Gastroesophageal sphincter (tissue), 4 donors: ENCODE measurements around the gene ABR. TPM values are rescaled to one million over a fixed set of nuclear protein-coding genes. Genes with fewer than 3 reads are reported as not detected.

Source experiments
- ATAC-seq: fragments of 150-250 bp; one replicate; pipeline ENCODE4 v1.9.1; 2016; ENCODE audit warnings: mild to moderate bottlenecking, moderate library complexity
- H3K27ac ChIP-seq, 4 donors: fragments of 200-600 bp; sonication (generic) in 3 of 4; 1 replicate in 3 of 4; 2 replicates in 1 of 4; pipeline ENCODE4 v1.5.1; 2016 to 2019
- H3K27me3 ChIP-seq: fragments of 200-600 bp; sonication (generic); one replicate; pipeline ENCODE4 v1.5.1; 2019
- H3K36me3 ChIP-seq, 2 donors: fragments of 200-600 bp; sonication (generic); one replicate each; pipeline ENCODE4 v1.5.1; 2019; ENCODE audit warnings: control low read depth in 1 of 2
- H3K4me1 ChIP-seq, 3 donors: fragments of 200-600 bp; sonication (generic); 1 replicate in 2 of 3; 2 replicates in 1 of 3; pipeline ENCODE4 v1.5.1; 2016 to 2019; ENCODE audit warnings: control low read depth in 2 of 3
- H3K4me3 ChIP-seq, 2 donors: fragments of 200-600 bp; sonication (generic); one replicate each; pipeline ENCODE4 v1.5.1; 2019; ENCODE audit warnings: mild to moderate bottlenecking in 1 of 2, moderate library complexity in 1 of 2
- H3K9me3 ChIP-seq, 3 donors: fragments of 200-600 bp; sonication (generic); one replicate each; pipeline ENCODE4 v1.5.1; 2017 to 2019; ENCODE audit warnings: control low read depth in 2 of 3
- EP300 ChIP-seq: sonication (generic); formaldehyde crosslinking; IDR thresholded peaks from one replicate; pipeline ENCODE4 v1.6.1; 2017; ENCODE audit warnings: antibody characterized with exemption, mild to moderate bottlenecking
- POLR2A ChIP-seq, 2 donors: fragments of 450-650 bp; IDR thresholded peaks; one replicate each; pipeline ENCODE4 v1.6.1; 2017; ENCODE audit warnings: antibody characterized with exemption in 2 of 2, mild to moderate bottlenecking in 2 of 2, moderate library complexity in 1 of 2
- POLR2AphosphoS5 ChIP-seq: sonication (generic); formaldehyde crosslinking; IDR thresholded peaks from one replicate; pipeline ENCODE4 v1.6.1; 2017; ENCODE audit warnings: antibody characterized with exemption
- WGBS, 2 donors: methylation state at CpG; one replicate each; pipeline ENCODE4 v1.1.5; 2018; ENCODE audit warnings: low coverage in 1 of 2; 5-methylcytosine and 5-hydroxymethylcytosine counted together
- total RNA-seq, 4 donors: library from RNA; depleted of rRNA; stranded (reverse); fragments of >200 nt; gene quantifications; one replicate each; pipeline ENCODE4 v1.1.0, GENCODE V29; 2016
- TF ChIP-seq, protein P1 (sequence below), 4 experiments: fragments of 200-600 bp in 2 of 4; fragments of 450-650 bp in 2 of 4; sonication (generic) in 1 of 4; IDR thresholded peaks; one replicate each; pipeline ENCODE4 v1.5.1; 2017 to 2019; ENCODE audit warnings: antibody characterized with exemption in 4 of 4, mild to moderate bottlenecking in 2 of 4, moderate library complexity in 2 of 4

ABR gene
- total RNA-seq, 4 donors from 2014 or later: 62.6 to 147 (median 114) TPM

DNA sequence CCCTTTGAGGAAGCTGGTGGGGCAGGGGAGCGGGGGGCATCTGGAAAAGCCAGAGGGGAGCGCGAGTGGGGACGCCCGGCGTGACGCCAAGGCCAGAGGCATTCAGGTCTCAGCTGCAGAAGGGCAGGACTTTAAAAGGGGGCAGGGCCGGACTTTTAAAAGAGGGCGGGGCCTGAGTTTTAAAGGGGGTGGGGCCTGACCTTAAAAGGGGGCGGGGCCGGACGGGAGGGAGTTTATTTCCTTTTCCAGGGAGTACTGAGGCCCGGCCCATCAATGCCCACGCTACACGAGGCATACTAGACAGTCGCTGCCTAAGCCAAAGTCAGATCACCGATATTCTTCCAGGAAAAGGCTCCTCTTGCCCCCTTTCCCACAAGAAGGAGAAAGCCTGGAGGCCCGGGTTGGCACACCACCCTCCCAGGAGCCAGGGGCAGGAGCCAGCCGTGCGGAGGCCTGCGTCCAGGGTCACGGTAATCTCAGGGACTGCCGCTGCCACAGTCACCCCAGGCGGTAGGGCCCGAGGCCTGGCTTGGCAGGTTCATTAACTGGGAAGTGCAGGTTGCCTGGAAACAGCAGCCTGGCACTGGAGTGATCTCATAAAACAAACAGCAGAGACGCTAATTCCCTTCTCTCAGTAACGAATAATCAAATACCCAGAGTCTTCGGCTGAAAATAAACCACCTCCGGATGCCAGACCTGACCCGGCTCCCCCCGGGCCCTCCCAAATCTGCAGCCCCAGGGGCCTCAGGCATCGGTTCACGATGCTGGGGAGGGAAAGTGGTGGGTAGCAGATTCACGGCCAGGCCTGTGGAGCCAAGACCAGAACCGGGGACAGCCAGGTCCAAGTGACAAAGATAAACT is 92.2 kb downstream of the ABR start:
- Histone ChIP-seq H3K27me3 (no peaks in the 10 kb centered on the region), H3K27ac (peak overlapping the region; percentile 40 to 86 (median 83)), H3K36me3 (peaks cover 0 to 51% of the 10 kb centered on the region in 2 donors), H3K4me3 (peak overlapping the region in 1 of 2 donors; percentile 18), H3K9me3 (no peaks in the 10 kb centered on the region), H3K4me1 (peaks cover 2 to 62% (median 15%) of the 10 kb centered on the region in 3 donors)
- whole genome bisulfite sequencing, 2 donors: 26 to 33% methylated on average over 9 to 10 of the region's 35 CpGs
- ATAC-seq: peak; percentile 79
- TF ChIP-seq, protein P1, sequence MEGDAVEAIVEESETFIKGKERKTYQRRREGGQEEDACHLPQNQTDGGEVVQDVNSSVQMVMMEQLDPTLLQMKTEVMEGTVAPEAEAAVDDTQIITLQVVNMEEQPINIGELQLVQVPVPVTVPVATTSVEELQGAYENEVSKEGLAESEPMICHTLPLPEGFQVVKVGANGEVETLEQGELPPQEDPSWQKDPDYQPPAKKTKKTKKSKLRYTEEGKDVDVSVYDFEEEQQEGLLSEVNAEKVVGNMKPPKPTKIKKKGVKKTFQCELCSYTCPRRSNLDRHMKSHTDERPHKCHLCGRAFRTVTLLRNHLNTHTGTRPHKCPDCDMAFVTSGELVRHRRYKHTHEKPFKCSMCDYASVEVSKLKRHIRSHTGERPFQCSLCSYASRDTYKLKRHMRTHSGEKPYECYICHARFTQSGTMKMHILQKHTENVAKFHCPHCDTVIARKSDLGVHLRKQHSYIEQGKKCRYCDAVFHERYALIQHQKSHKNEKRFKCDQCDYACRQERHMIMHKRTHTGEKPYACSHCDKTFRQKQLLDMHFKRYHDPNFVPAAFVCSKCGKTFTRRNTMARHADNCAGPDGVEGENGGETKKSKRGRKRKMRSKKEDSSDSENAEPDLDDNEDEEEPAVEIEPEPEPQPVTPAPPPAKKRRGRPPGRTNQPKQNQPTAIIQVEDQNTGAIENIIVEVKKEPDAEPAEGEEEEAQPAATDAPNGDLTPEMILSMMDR (IDR thresholded peaks at IDR 0.05): no peak
- TF ChIP-seq EP300 (no peak), POLR2AphosphoS5 (peak; percentile 24)

DNA sequence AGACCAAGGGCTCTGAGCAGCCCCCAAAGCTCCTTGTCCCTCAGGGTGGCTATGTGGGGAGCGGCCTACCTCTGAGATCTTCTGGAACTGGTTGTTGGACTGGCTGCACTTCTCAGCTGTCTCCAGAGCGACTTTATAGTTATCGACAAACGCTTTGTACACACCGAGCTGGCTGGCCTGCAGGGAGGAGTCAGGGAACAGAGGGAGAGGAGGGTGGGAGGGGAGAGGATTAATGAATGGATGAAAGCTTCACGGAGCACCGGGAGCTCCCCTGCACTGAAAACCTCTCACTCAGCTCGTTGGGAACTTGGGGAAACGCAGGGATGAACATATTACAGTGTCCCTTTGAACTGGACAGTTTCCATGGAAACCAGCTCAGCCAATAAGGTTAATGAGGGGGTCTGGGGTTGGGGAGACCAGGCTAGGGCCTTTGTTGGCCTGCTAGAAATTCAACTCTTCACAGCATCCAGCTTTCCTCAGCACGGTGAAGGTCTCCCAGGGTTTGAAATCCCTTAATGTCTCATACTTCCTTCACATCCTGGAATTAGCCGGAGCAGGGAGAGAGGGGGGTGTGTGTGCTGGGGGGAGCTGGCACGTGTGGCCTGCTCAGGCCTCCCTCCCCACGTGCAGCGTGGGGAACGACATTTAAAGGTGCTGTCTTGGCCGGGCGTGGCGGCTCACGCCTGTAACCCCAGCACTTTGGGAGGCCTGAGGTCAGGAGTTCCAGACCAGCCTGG is 96.2 kb downstream of the ABR start:
- Histone ChIP-seq H3K4me3 (no peak overlapping the region), H3K9me3 (no peaks in the 10 kb centered on the region), H3K27me3 (no peaks in the 10 kb centered on the region), H3K4me1 (peaks cover 2 to 76% (median 23%) of the 10 kb centered on the region in 3 donors), H3K27ac (peak overlapping the region in 3 of 4 donors; percentile 31 to 77 (median 35)), H3K36me3 (peaks cover 0 to 49% of the 10 kb centered on the region in 2 donors)
- no peak for ATAC-seq
- no peak for TF ChIP-seq EP300
- TF ChIP-seq POLR2A (IDR thresholded peaks at IDR 0.05): no peak
- TF ChIP-seq, protein P1 (IDR thresholded peaks at IDR 0.05): no peak
- TF ChIP-seq POLR2AphosphoS5: peak; percentile 45
- 34 to 40% methylated on average over 6 to 9 of the region's 19 CpGs for WGBS, 2 donors

DNA sequence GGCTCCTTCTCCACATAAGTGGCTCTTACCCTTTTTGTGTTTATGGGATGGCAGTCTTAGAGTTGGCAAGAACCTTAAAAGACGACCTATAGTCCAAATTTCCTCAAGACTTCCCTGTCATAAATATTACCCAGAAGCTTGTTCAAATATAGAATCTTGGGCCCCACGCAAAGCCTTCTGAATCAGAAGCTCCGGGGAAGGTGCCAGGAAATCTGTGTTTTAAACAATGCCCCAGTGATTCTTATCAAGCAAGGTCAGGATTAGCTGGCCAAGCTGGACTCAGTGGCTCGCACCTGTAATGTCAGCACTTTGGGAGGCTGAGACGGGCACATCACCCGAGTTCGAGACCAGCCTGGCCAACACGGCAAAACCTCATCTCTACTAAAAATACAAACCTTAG is 97.2 kb downstream of the ABR start:
- ATAC-seq: no peak
- Histone ChIP-seq H3K36me3 (peaks cover 0 to 59% of the 10 kb centered on the region in 2 donors), H3K4me1 (peaks cover 2 to 76% (median 21%) of the 10 kb centered on the region in 3 donors), H3K27ac (peak overlapping the region in 3 of 4 donors; percentile 61 to 77 (median 63)), H3K4me3 (no peak overlapping the region), H3K27me3 (no peaks in the 10 kb centered on the region), H3K9me3 (no peaks in the 10 kb centered on the region)
- TF ChIP-seq POLR2A (IDR thresholded peaks at IDR 0.05) (no peak), EP300 (no peak), POLR2AphosphoS5 (peak; percentile 42)
- TF ChIP-seq, protein P1 (IDR thresholded peaks at IDR 0.05): no peak
- WGBS, 2 donors: 33% methylated on average over 3 of the region's 8 CpGs; no CpG with 5 or more reads in 1 of the 2 donors

DNA sequence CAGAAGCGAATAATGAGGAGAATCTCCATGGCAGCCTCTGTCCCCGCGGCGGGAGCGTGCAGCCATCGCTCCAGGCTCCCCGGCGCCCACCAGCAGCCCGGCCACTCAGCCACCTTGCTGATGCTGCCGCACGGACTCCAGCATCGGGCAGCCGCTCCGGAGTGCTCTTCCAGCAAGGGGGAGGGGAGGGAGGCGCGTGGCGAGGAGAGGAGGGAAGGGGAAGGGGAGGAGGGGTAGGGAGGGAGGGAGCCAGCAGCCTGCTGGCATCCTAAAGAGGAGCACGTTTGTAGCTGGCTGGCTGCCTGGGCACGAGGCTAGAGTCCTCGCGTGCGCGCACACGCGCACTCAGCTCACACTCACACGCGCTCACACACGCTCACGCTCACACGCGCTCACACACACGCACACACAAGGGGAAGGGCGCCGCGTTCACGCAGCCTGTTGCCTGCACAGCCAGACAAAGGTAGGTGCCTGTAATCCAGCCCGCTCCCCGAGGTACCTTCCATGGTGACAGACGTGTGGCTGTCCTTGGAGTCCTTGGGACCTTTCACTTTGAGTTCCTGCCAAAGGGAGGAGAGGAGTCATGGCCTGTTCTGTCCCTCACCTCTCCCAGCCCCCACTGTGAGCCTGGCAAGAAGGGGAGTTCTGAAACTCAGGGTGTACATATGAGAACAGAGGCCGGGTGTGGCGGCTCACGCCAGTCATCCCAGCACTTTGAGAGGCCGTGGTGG is 100.8 kb downstream of the ABR start:
- Histone ChIP-seq H3K4me1 (peaks cover 0 to 62% (median 16%) of the 10 kb centered on the region in 3 donors), H3K27ac (peak overlapping the region in 2 of 4 donors; percentile 2 to 54), H3K9me3 (no peaks in the 10 kb centered on the region), H3K36me3 (peaks cover 0 to 81% of the 10 kb centered on the region in 2 donors), H3K4me3 (no peak overlapping the region), H3K27me3 (no peaks in the 10 kb centered on the region)
- no peak for TF ChIP-seq EP300
- TF ChIP-seq, protein P1 (IDR thresholded peaks at IDR 0.05): no peak
- TF ChIP-seq POLR2A (IDR thresholded peaks at IDR 0.05): no peak
- TF ChIP-seq POLR2AphosphoS5: no peak
- no CpG with 5 or more reads among the region's 43 CpGs for WGBS, 2 donors
- no peak for ATAC-seq
